Thoracic aorta (tissue), 2 donors: ENCODE results near the gene DIP2C. TPM values are rescaled to one million over a fixed set of nuclear protein-coding genes. Genes with fewer than 3 reads are reported as not detected.

Experiments
- ATAC-seq: fragments of 150-250 bp; one replicate; pipeline ENCODE4 v1.8.0; 2017; ENCODE audit warnings: low read depth; ENCODE audit not compliant: insufficient number of reproducible peaks, low FRiP score
- DNase-seq: peaks from one replicate; pipeline ENCODE4 v3.0.0-alpha.2; 2020; ENCODE audit warnings: low spot score
- H3K27ac ChIP-seq, 2 donors: fragments of 200-600 bp; sonication (generic); 1 replicate in 1 of 2; 2 replicates in 1 of 2; pipeline ENCODE4 v1.5.1; 2016; ENCODE audit warnings: mild to moderate bottlenecking in 2 of 2, moderate library complexity in 2 of 2
- H3K27me3 ChIP-seq: fragments of 200-600 bp; sonication (generic); replicated peaks from 2 replicates; pipeline ENCODE4 v1.6.0; 2016; ENCODE audit warnings: mild to moderate bottlenecking; ENCODE audit not compliant: insufficient read depth
- H3K36me3 ChIP-seq: fragments of 200-600 bp; sonication (generic); one replicate; pipeline ENCODE4 v1.5.1; 2016
- H3K4me1 ChIP-seq, 2 donors: fragments of 200-600 bp; sonication (generic); 1 replicate in 1 of 2; 2 replicates in 1 of 2; pipeline versions ENCODE4 v1.5.1 to v1.6.0; 2016; ENCODE audit warnings: low read depth in 2 of 2, mild to moderate bottlenecking in 1 of 2; ENCODE audit not compliant: control insufficient read depth in 1 of 2
- H3K4me3 ChIP-seq: fragments of 200-600 bp; sonication (generic); 2 replicates; pipeline ENCODE4 v1.5.1; 2016; ENCODE audit warnings: mild to moderate bottlenecking
- H3K9me3 ChIP-seq: fragments of 200-600 bp; sonication (generic); 2 replicates; pipeline ENCODE4 v1.5.1; 2016
- CTCF ChIP-seq: fragments of 200-600 bp; sonication (generic); IDR thresholded peaks from one replicate; pipeline ENCODE4 v1.5.1; 2019; ENCODE audit warnings: antibody characterized with exemption
- total RNA-seq, 2 donors: library from RNA; depleted of rRNA; stranded (reverse); fragments of >200 nt; gene quantifications; one replicate each; pipeline versions ENCODE4 v1.1.0 to v1.2.3, GENCODE V29; 2016

Gene DIP2C
- total RNA-seq, 2 donors from 2014 or later = 36.8 to 44.0 TPM

GRCh38 chr10:543131-543530, 146.3 kb downstream of the DIP2C start:
- Histone ChIP-seq H3K4me1 (peaks cover 8 to 14% of the 10 kb centered on the region in 2 donors), H3K4me3 (no peak overlapping the region), H3K27ac (no peak overlapping the region), H3K9me3 (no peaks in the 10 kb centered on the region), H3K27me3 (no peaks in the 10 kb centered on the region), H3K36me3 (no peaks in the 10 kb centered on the region)
- no peak for DNase-seq
- no peak for TF ChIP-seq CTCF
- ATAC-seq = no peak

- H3K4me3 ChIP-seq = no peak overlapping the region
- no peaks in the 10 kb centered on the region for H3K27me3 ChIP-seq
- DNase-seq (no peak), ATAC-seq (no peak)
- no peaks in the 10 kb centered on the region for H3K9me3 ChIP-seq
- no peak overlapping the region for H3K27ac ChIP-seq
- H3K36me3 ChIP-seq = no peaks in the 10 kb centered on the region
- peaks cover 0 to 8% of the 10 kb centered on the region in 2 donors for H3K4me1 ChIP-seq
- no peak for TF ChIP-seq CTCF
Measured at GRCh38 chr10:541750-542371, 147.6 kb downstream of the DIP2C start.

GRCh38 chr10:541041-541440, 148.4 kb downstream of the DIP2C start:
- no peak overlapping the region for H3K4me3 ChIP-seq
- H3K27me3 ChIP-seq = no peaks in the 10 kb centered on the region
- H3K27ac ChIP-seq = no peak overlapping the region
- ATAC-seq (no peak), DNase-seq (no peak)
- TF ChIP-seq CTCF = no peak
- H3K4me1 ChIP-seq = peaks cover 0 to 5% of the 10 kb centered on the region in 2 donors
- H3K9me3 ChIP-seq = no peaks in the 10 kb centered on the region
- H3K36me3 ChIP-seq = no peaks in the 10 kb centered on the region

- no peaks in the 10 kb centered on the region for H3K27me3 ChIP-seq
- H3K36me3 ChIP-seq = no peaks in the 10 kb centered on the region
- no peak overlapping the region for H3K4me3 ChIP-seq
- H3K27ac ChIP-seq = no peak overlapping the region
- no peaks in the 10 kb centered on the region for H3K9me3 ChIP-seq
- TF ChIP-seq CTCF = no peak
- ATAC-seq (no peak), DNase-seq (no peak)
- H3K4me1 ChIP-seq = peaks cover 0 to 5% of the 10 kb centered on the region in 2 donors
Measured at GRCh38 chr10:538895-539294, 150.6 kb downstream of the DIP2C start.

GRCh38 chr10:536935-537334, 152.5 kb downstream of the DIP2C start:
- no peaks in the 10 kb centered on the region for H3K36me3 ChIP-seq
- DNase-seq = no peak
- no peak for ATAC-seq
- no peaks in the 10 kb centered on the region for H3K9me3 ChIP-seq
- H3K27ac ChIP-seq = no peak overlapping the region
- no peaks in the 10 kb centered on the region for H3K27me3 ChIP-seq
- TF ChIP-seq CTCF = no peak
- peaks cover 0 to 2% of the 10 kb centered on the region in 2 donors for H3K4me1 ChIP-seq
- H3K4me3 ChIP-seq = no peak overlapping the region
